UCSD-AML1 (cell line): Measurements from ENCODE around the gene TLE3.

Experiments
- DNase-seq: peaks from one replicate; lab custom pipeline; 2025; ENCODE audit not compliant: unreplicated experiment; lab: John Stamatoyannopoulos, UW

The TLE3 gene

DNA sequence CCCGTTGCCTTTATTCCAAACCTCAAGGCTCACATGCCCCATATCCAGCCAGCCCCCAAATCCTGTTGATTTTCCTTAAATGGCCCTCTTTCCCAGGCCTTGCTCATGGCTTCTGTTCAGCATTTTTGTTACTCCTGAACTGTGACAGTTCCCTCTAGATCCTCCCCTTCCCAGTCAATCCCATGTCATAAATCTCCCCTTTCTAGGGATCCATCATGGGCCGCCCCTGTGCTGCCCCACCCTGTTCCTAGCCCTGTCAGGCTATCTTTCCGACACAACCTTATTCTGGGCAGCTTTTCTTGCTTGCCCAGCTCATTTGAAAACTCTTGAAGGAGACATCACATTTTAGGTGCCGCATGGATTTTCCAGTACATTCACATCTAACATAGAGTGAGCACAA lies 84.8 kb downstream of the TLE3 start:
- DNase-seq: no peak

DNA sequence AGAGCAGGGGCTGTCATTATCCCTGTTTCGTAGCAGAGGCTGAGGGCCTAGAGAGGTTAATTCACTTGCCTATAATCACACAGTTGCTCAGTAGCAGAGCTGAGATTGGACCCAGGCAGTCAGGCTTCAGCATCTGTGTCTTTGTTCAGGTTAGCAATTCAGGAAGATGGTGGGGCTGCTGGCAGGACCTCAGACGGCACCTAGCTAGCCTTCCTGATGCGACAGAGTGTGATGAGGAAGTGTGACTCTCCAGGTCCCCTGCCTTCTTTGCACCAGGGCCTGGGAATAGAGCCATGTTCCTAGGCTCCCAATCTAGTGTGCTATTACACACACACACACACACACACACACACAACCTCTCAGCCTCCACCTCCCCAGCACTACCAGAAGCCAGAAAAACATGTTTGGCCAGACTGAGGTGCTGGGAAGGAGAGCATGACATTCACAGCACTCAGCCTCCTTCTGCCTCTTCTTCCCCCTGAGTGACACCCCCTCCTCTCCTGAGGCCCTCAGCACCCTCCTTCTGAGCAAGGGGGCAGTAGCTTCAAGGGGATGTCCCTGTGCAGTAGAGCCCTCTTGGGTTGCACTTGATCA lies 88.9 kb downstream of the TLE3 start:
- DNase-seq: no peak

DNA sequence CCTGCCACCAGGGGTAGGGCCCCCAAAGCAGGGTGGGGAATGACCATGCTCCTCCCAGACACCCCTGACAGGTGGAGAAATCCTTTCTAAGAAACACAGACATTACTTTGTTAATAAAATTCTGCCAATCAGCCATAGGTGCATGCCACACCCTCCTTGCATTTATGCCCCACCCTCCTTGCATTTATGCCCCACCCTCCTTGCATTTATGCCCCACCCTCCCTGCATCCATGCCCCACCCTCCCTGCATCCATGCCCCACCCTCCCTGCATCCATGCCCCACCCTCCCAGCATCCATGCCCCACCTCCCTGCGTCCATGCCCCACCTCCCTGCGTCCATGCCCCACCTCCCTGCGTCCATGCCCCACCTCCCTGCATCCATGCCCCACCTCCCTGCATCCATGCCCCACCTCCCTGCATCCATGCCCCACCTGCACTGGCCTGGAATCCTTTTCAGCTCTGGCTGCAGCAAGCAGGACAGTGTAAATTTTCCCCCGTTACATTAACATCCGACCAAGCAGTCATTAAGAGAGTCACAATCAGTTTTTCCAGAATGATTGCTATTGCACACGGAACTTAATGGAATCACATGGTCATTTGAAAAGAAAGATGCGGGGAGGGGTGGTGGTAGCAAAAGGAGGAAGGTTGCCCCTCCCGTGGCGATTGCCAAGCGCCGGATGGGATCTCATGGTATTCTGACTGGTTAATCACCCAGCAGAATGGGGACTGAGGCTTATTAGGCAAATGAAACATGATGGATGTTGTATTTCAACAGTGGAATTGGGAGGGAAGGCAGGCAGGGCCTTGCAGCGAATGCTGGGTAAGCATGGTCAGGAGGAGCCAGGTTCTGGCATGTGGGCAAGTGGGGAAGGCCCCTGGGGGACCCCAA lies 91.2 kb downstream of the TLE3 start:
- no peak for DNase-seq

DNA sequence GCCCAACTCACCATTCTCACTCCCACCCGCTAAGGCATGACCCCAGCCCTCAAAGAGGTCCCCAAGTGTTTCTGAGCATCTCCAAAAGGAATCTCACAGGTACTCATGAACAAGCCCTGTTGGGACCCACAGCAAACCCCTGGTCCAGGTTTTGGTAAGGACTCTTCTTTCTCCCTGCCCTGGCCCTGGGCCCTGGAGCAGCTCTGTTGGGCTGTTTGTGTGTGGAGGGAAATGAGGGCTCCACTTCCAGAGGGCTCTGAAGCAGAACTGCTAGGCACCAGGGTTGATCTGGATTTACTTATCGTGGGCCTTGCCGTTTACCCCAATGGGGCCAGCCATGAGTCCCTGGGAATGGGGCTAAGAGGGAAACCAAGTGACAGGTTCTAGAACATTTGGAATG lies 92.9 kb downstream of the TLE3 start:
- DNase-seq: no peak

DNA sequence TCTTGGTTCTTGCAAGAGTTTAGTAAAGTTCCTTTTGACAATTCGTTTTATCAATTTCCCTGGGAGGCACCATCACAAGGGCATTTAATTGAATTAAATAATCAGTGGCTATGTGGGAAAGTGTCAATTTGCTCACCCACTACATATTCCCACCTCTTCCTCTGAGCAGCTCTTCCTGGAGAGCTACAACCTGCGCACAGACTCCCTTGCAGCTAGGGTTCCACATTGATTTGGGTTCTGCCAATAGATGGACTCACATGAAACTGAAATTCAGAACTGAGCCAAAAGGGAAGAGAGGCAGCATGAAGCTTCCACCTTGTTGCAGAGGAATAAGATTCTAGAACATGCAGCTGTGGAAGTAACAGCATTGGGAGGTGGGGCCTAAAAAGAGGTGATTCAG lies 94.8 kb downstream of the TLE3 start:
- DNase-seq: no peak

DNA sequence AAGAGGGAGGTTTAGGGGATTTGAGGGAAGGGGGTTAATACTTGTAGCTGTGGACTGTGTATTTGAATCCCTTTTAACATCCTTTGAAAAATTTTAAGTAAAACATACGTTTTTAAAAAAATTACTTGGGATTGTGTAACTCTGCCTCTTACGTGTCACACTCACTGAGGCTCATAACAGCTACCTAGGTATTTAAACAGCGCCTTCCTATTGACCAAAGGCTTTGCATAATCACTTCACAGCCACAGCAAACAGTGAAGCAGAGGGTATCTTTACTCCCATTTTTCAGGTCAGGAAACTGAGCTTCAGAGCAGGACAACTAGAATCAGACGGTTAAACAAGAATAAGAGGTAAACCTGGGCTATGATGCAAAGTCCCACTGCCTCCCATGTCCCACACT lies 95.9 kb downstream of the TLE3 start:
- no peak for DNase-seq

DNA sequence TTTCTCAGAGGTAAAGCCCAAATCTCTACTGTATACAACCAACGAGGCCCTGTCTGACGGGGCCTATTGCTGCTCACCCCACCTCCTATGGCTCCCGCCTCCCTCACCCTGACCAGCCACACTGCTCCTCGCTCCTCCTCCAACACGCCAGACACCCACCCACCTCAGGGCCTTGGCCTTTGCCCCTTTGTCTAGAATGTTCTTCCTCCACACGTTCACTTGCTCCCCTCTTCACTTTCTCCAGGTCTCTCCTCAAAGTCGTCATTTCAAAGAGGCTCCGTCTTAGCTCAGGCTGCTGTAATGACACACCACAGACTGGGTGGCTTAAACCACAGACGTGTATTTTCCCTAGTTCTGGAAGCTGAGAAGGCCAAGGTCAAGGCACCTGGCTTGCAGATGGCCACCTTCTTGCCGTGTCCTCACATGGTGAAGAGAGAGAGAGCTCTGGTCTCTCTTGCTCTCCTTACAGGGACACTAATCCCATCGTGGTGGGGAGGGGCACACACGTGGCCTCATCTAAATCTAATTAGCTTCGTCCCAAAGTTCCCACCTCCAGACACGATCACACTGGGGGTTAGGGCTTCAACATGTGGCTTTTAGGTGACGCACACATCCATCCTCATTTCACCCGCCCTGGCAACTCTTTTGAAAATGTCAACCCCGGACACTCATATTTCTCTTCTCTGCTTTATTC lies 98.2 kb downstream of the TLE3 start:
- DNase-seq: no peak

DNA sequence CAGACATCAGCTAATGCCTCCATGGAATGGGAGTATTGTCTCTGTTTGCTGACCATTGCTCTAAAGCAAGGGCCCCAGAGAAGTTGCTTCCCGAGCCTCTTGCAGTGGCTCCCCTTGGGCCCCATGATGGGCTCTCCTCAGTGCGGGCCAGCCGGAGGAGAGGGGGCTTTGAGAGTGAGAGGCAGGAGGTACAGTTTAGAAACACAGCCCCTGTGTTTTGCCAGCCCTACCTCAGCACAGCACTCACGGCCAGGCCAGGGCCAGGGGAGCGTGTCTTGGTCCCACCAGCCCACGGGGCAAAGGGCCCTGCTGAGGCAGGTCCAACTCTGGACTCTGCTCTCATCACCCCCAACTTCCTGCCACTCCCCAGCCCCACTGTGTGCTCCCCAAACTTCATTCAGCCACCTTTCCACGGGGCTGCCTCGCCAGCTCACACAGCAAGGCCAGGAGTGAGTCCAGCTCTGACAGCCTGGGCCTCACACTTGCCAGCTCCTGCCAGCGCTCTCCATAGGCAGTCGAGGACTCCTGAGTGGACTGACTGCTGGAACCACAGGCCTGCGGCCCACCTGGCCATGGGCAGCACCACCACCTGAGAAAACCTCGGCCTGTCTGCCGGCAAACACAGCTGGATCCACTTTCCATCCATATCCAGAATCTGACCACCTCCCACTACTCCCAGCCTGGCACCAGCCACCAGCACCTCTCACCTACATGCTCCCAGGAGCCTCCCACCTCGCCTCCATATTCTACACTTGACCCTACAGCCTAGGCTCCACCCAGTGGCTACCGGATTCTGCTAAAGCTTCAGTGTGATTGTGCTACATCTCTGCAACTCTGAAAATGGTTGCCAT lies 99.0 kb downstream of the TLE3 start:
- DNase-seq: no peak

DNA sequence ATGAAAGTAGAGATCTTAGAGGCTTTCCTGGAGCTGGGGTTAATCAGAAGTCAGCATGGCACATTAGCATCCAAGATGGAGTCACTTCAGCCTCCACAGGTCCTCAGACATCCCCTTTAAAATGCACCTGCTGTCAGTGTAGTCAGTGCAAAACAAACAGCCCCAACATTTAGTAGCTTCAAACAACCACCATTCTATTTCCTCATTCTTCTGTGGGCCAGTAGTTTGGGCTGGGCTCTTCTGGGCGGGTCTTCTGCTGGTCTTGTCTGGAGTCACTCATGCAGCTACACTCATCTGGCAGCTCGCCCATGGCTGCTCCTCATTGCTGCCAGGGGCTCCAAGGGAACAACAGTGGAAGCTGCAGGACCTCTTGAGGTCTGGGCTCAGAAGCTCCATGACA lies 99.9 kb downstream of the TLE3 start:
- no peak for DNase-seq
